Prostate gland (tissue), 2 donors: ENCODE data around the gene KATNIP. TPM values are rescaled to one million over a fixed set of nuclear protein-coding genes. Genes with fewer than 3 reads are reported as not detected.

Experiments
- DNase-seq: peaks from one replicate; pipeline ENCODE4 v3.0.0-alpha.2; 2019; ENCODE audit warnings: low spot score
- H3K27ac ChIP-seq, 2 donors: fragments of 200-600 bp; sonication (generic); 2 replicates each; pipeline ENCODE4 v1.5.1; 2017 to 2019
- H3K27me3 ChIP-seq: fragments of 200-600 bp; sonication (generic); replicated peaks from 2 replicates; pipeline ENCODE4 v1.5.1; 2019; ENCODE audit not compliant: insufficient read depth
- H3K36me3 ChIP-seq, 2 donors: fragments of 200-600 bp; sonication (generic); 1 replicate in 1 of 2; 2 replicates in 1 of 2; pipeline versions ENCODE4 v1.5.1 to v1.8.1; 2017 to 2019
- H3K4me1 ChIP-seq: fragments of 200-600 bp; sonication (generic); replicated peaks from 2 replicates; pipeline ENCODE4 v1.5.1; 2019
- H3K4me3 ChIP-seq, 2 donors: fragments of 200-600 bp; sonication (generic); 2 replicates each; pipeline ENCODE4 v1.5.1; 2017 to 2019
- H3K9me3 ChIP-seq: fragments of 200-600 bp; sonication (generic); 2 replicates; pipeline ENCODE4 v1.5.1; 2017
- POLR2A ChIP-seq: fragments of 450-650 bp; IDR thresholded peaks from one replicate; pipeline ENCODE4 v1.6.1; 2016; ENCODE audit warnings: antibody characterized with exemption, mild to moderate bottlenecking
- POLR2AphosphoS5 ChIP-seq: sonication (generic); formaldehyde crosslinking; IDR thresholded peaks from one replicate; pipeline ENCODE4 v1.6.1; 2017; ENCODE audit warnings: antibody characterized with exemption
- WGBS: methylation state at CpG from one replicate; pipeline ENCODE4 v1.1.5; 2018; 5-methylcytosine and 5-hydroxymethylcytosine counted together
- intact Hi-C: fragments of 100-400 bp; cut with DNase I; formaldehyde crosslinking; loops from one replicate; pipeline ENCODE4 v1.14.2; 2022
- total RNA-seq, 2 donors: library from RNA; depleted of rRNA; stranded (reverse); fragments of >200 nt; gene quantifications; one replicate each; pipeline ENCODE4 v1.1.0, GENCODE V29; 2016
- TF ChIP-seq, protein P1 (sequence below), 4 experiments: fragments of 200-600 bp in 2 of 4; fragments of 450-650 bp in 2 of 4; sonication (generic) in 2 of 4; IDR thresholded peaks; 1 replicate in 3 of 4; 2 replicates in 1 of 4; pipeline ENCODE4 v1.5.1; 2016 to 2019; ENCODE audit warnings: antibody characterized with exemption in 4 of 4, mild to moderate bottlenecking in 2 of 4, moderate library complexity in 2 of 4

Gene KATNIP
- total RNA-seq, 2 donors from 2014 or later, result 31.7 to 40.9 TPM

DNA sequence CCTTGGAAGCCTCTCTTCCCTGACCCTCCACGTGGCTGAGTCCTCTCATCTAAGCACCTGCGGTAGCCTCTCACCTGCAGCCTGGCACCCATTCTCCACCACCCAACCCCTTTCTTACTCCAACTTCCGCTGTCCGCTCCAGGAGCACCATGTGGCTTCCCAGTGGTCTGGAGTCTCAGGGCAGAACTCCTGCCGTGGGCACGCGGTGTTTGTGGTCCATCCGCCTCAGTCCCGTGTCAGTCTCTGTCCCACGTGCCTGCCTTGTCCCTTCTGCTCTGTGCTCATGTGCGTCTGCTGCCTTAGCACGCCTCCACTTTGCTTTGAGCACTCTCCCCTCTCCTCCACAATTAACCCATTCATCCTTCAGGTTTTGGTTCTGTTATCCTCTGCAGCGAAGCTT, 49.7 kb downstream of the KATNIP start:
- H3K4me1 ChIP-seq, result no peaks in the 10 kb centered on the region
- no peaks in the 10 kb centered on the region for H3K36me3 ChIP-seq
- no peaks in the 10 kb centered on the region for H3K27me3 ChIP-seq
- 82% methylated on average over 13 of the region's 13 CpGs for WGBS
- H3K27ac ChIP-seq, result no peak overlapping the region
- no peak for DNase-seq
- TF ChIP-seq POLR2A (no peak), POLR2AphosphoS5 (no peak)
- TF ChIP-seq, protein P1, sequence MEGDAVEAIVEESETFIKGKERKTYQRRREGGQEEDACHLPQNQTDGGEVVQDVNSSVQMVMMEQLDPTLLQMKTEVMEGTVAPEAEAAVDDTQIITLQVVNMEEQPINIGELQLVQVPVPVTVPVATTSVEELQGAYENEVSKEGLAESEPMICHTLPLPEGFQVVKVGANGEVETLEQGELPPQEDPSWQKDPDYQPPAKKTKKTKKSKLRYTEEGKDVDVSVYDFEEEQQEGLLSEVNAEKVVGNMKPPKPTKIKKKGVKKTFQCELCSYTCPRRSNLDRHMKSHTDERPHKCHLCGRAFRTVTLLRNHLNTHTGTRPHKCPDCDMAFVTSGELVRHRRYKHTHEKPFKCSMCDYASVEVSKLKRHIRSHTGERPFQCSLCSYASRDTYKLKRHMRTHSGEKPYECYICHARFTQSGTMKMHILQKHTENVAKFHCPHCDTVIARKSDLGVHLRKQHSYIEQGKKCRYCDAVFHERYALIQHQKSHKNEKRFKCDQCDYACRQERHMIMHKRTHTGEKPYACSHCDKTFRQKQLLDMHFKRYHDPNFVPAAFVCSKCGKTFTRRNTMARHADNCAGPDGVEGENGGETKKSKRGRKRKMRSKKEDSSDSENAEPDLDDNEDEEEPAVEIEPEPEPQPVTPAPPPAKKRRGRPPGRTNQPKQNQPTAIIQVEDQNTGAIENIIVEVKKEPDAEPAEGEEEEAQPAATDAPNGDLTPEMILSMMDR (IDR thresholded peaks at IDR 0.05), result no peak
- no peaks in the 10 kb centered on the region for H3K9me3 ChIP-seq
- H3K4me3 ChIP-seq, result no peak overlapping the region
- intact Hi-C loops, result no loop called here

Other genes starting within 250 kb of the KATNIP start
- gene IL4R, start 236.2 kb upstream of the KATNIP start, total RNA-seq, result 10 to 100 TPM; 30.7 to 89.2 TPM
- gene IL21R, start 148.0 kb upstream of the KATNIP start, total RNA-seq, result under 1 TPM; 0.32 to 0.57 TPM
- gene GTF3C1, start 231 bp upstream of the KATNIP start, total RNA-seq, result 100 to 1,000 TPM; 164 to 233 TPM